SK-N-SH (cell line): ENCODE results near the gene TTC9. TPM values are rescaled to one million over a fixed set of nuclear protein-coding genes. Genes with fewer than 3 reads are reported as not detected.

Experiments used
- CTCF ChIA-PET: fragments of 300-600, 350-600 bp; formaldehyde crosslinking; extraction: SDS; loops from one replicate; lab custom pipeline; 2021; lab: Yijun Ruan, JAX
- POLR2A ChIA-PET: fragments of 350-600 bp; sonication (Branson Sonifier 250); formaldehyde crosslinking; extraction: SDS; loops from one replicate; lab custom pipeline; 2020; ENCODE audit warnings: antibody characterized with exemption, inconsistent platforms; lab: Yijun Ruan, JAX
- DNase-seq: peaks from one replicate; pipeline ENCODE4 v3.0.0; 2012
- H2AFZ ChIP-seq: fragments of 200-600 bp; sonication (generic); 2 replicates; pipeline ENCODE4 v1.8.1; 2016; ENCODE audit warnings: antibody characterized with exemption, mild to moderate bottlenecking, low read depth
- H3F3A ChIP-seq: fragments of 200-600 bp; sonication (generic); replicated peaks from 2 replicates; pipeline ENCODE3; 2016; ENCODE audit warnings: antibody characterized with exemption, mild to moderate bottlenecking; ENCODE audit not compliant: insufficient read depth
- H3K27ac ChIP-seq, 2 experiments: fragments of 200-500 bp in 1 of 2; fragments of 200-600 bp in 1 of 2; sonication (Bioruptor generic) in 1 of 2; sonication (generic), shearing (Covaris generic) in 1 of 2; 2 replicates each; pipeline versions ENCODE4 v1.5.1 to v1.6.1; 2014 to 2016; ENCODE audit warnings: low read depth in 2 of 2, inconsistent platforms in 1 of 2, low read length in 1 of 2, mild to moderate bottlenecking in 1 of 2, mixed read lengths in 1 of 2
- H3K27me3 ChIP-seq: fragments of 200-600 bp; sonication (generic), shearing (Covaris generic); 2 replicates; pipeline ENCODE4 v1.6.1; 2016; ENCODE audit warnings: mixed run types; ENCODE audit not compliant: insufficient read depth
- H3K36me3 ChIP-seq, 2 experiments: fragments of 200-500 bp in 1 of 2; fragments of 200-600 bp in 1 of 2; sonication (Bioruptor generic) in 1 of 2; sonication (generic) in 1 of 2; replicated peaks in 1 of 2; 2 replicates each; pipeline versions ENCODE3 to v1.5.1; 2014 to 2016; ENCODE audit warnings: low read length in 1 of 2, mild to moderate bottlenecking in 1 of 2; ENCODE audit not compliant: insufficient read depth in 2 of 2, control insufficient read depth in 1 of 2
- H3K4me1 ChIP-seq, 2 experiments: fragments of 200-500 bp in 1 of 2; fragments of 200-600 bp in 1 of 2; sonication (Bioruptor generic) in 1 of 2; sonication (generic), shearing (Covaris generic) in 1 of 2; 2 replicates each; pipeline versions ENCODE4 v1.5.1 to v1.6.1; 2014 to 2016; ENCODE audit warnings: low read depth in 1 of 2, low read length in 1 of 2, mixed run types in 1 of 2; ENCODE audit not compliant: insufficient read depth in 2 of 2, control insufficient read depth in 1 of 2
- H3K4me2 ChIP-seq: fragments of 200-600 bp; sonication (generic), shearing (Covaris generic); 2 replicates; pipeline ENCODE4 v1.6.1; 2017; ENCODE audit warnings: mixed run types
- H3K4me3 ChIP-seq, 2 experiments: fragments of 200-500 bp in 1 of 2; fragments of 200-600 bp in 1 of 2; sonication (Bioruptor generic) in 1 of 2; sonication (generic), shearing (Covaris generic) in 1 of 2; 2 replicates each; pipeline versions ENCODE4 v1.5.1 to v1.8.1; 2014 to 2016; ENCODE audit warnings: low read depth in 2 of 2, inconsistent platforms in 1 of 2, low read length in 1 of 2, mild to moderate bottlenecking in 1 of 2, mixed read lengths in 1 of 2, moderate library complexity in 1 of 2
- H3K79me2 ChIP-seq: fragments of 200-600 bp; sonication (generic); 2 replicates; pipeline ENCODE4 v1.8.1; 2017; ENCODE audit warnings: mild to moderate bottlenecking; ENCODE audit not compliant: insufficient read depth
- H3K9ac ChIP-seq: fragments of 200-600 bp; sonication (generic); 2 replicates; pipeline ENCODE4 v1.6.1; 2017; ENCODE audit warnings: mixed run types
- H3K9me2 ChIP-seq: fragments of 200-600 bp; sonication (generic); 2 replicates; pipeline ENCODE4 v1.6.1; 2017; ENCODE audit warnings: mixed run types
- H3K9me3 ChIP-seq: fragments of 200-600 bp; sonication (generic); 2 replicates; pipeline ENCODE4 v1.6.1; 2017; ENCODE audit warnings: mixed run types, mild to moderate bottlenecking, moderate library complexity
- H4K20me1 ChIP-seq: fragments of 200-600 bp; sonication (generic); 2 replicates; pipeline ENCODE4 v1.6.1; 2017; ENCODE audit warnings: mild to moderate bottlenecking, mixed run types; ENCODE audit not compliant: insufficient read depth
- CTCF ChIP-seq: fragments of 200-600 bp; sonication (generic); IDR thresholded peaks from 2 replicates; pipeline ENCODE4 v1.6.1; 2017; ENCODE audit warnings: antibody characterized with exemption, mild to moderate bottlenecking, moderate library complexity
- EP300 ChIP-seq, 2 experiments: IDR thresholded peaks; 2 replicates each; pipeline versions ENCODE4 v1.4.0 to v1.6.1; 2012; ENCODE audit warnings: borderline replicate concordance in 1 of 2, low read depth in 1 of 2, low read length in 1 of 2
- FOSL2 ChIP-seq: IDR thresholded peaks from 2 replicates; pipeline ENCODE4 v1.4.0; 2012; ENCODE audit warnings: low read depth, mild to moderate bottlenecking, moderate library complexity, borderline replicate concordance
- FOXJ3 ChIP-seq: sonication (generic); formaldehyde crosslinking; IDR thresholded peaks from 2 replicates; pipeline ENCODE4 v1.5.1; 2020; ENCODE audit warnings: mild to moderate bottlenecking, missing genetic modification reagents
- PBX3 ChIP-seq: IDR thresholded peaks from 2 replicates; pipeline ENCODE4; 2012
- REST ChIP-seq: IDR thresholded peaks from 2 replicates; pipeline ENCODE4 v1.6.1; 2012; ENCODE audit warnings: mild to moderate bottlenecking, low read depth, low read length, moderate library complexity
- RXRA ChIP-seq: IDR thresholded peaks from 2 replicates; pipeline ENCODE4 v1.4.0; 2012; ENCODE audit warnings: low read depth, mild to moderate bottlenecking, borderline replicate concordance
- TCF12 ChIP-seq: IDR thresholded peaks from 2 replicates; pipeline ENCODE4 v1.4.0; 2012
- USF1 ChIP-seq: IDR thresholded peaks from 2 replicates; pipeline ENCODE4 v1.4.0; 2012; ENCODE audit warnings: low read depth, borderline replicate concordance
- WGBS: methylation state at CpG from one replicate; pipeline ENCODE4 v1.1.6; 2017; ENCODE audit warnings: low lambda C conversion rate; 5-methylcytosine and 5-hydroxymethylcytosine counted together
- polyA plus RNA-seq, 3 experiments: library from polyadenylated mRNA; depleted of rRNA; stranded (reverse); fragments of >200 nt; gene quantifications; 2 replicates each; pipeline ENCODE4 v1.2.3, GENCODE V29; 2012

TTC9 gene
- polyA plus RNA-seq, 1 of the 3 experiments (the other 2 are of a cell fraction): 0.33 TPM

- TF ChIP-seq EP300 (IDR thresholded peaks at IDR 0.05; ENCODE audit: borderline replicate concordance in 1 of 2, low read depth in 1 of 2, low read length in 1 of 2): no peak
- TF ChIP-seq USF1: no peak
- no peak for TF ChIP-seq REST
- TF ChIP-seq TCF12: no peak
Measured at GRCh38 chr14:70635971-70636595, 5.6 kb upstream of the TTC9 start (continued).

- no peaks in the 10 kb centered on the region for H3F3A ChIP-seq
- POLR2A ChIA-PET: no interaction called here
- H2AFZ ChIP-seq: no peak overlapping the region
- no peaks in the 10 kb centered on the region for H4K20me1 ChIP-seq
- H3K9me3 ChIP-seq: no peaks in the 10 kb centered on the region
- peaks cover 28% of the 10 kb centered on the region; the same call in 1 of the 2 replicates for H3K27me3 ChIP-seq
- H3K4me1 ChIP-seq: peaks cover 0 to 13% of the 10 kb centered on the region in 2 experiments; a peak in 1 of 4 replicates
- no peaks in the 10 kb centered on the region for H3K9me2 ChIP-seq
- H3K79me2 ChIP-seq: no peaks in the 10 kb centered on the region
- H3K4me2 ChIP-seq: no peak overlapping the region
- no peak overlapping the region for H3K9ac ChIP-seq
- no peak overlapping the region for H3K4me3 ChIP-seq
- no peak overlapping the region for H3K27ac ChIP-seq
- 27% methylated on average over 2 of the region's 2 CpGs for WGBS
- TF ChIP-seq CTCF (no peak), PBX3 (no peak), FOXJ3 (CRISPR knock-in tag) (no peak), RXRA (no peak), FOSL2 (no peak)
- TF ChIP-seq, all 33 proteins: peak for 0
- CTCF ChIA-PET: no interaction called here
- H3K36me3 ChIP-seq: no peaks in the 10 kb centered on the region
- no peak for DNase-seq
Measured at GRCh38 chr14:70638416-70638815, 3.3 kb upstream of the TTC9 start.
